KBM-7 (cell line): ENCODE measurements around the gene ANK3.
A peak's percentile ranks its signal among the peaks of the same experiment; 100 is the strongest.
"Not testable (repeated sequence)": the region's sequence is repeated elsewhere in the genome, so short reads cannot be mapped to it uniquely, and the experiment has no call there.

ENCODE experiments used
- DNase-seq: peaks from one replicate; pipeline ENCODE4 v3.0.0-alpha.2; 2015
- in situ Hi-C: fragments of 300-500 bp; cut with MboI; formaldehyde crosslinking; loops from 2 replicates; pipeline ENCODE4 v1.14.3; 2020; ENCODE audit warnings: low sequenced_read_pairs, low pct_unique_long_range_greater_than_20kb, mixed read lengths

ANK3 gene

GRCh38 chr10:60042914-60043313 is 346.8 kb downstream of the ANK3 start:
- in situ Hi-C loops: loop anchor here (25.0 kb wide), 1 partner anchor 406 kb away; no protein-coding TSS in a partner anchor
- DNase-seq: no peak

DNA sequence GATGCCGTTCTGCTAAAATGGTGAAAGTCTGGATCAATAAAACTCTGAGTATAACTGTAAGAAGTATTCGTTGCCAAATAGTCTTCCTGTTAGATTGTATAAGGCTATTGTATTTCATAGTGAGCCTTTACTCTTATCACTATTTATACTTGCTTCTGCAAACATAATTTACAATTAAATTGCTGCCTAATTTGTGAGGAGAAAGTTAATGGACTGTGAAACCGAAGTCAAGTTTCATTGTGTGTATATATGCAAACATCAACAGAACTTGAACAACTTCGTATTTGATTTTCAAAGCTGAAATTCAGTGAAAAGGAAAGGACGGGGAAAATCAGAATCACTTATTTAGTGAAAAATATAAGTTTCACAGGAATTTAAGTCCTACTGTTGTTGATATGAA is 347.4 kb downstream of the ANK3 start:
- DNase-seq: no peak
- in situ Hi-C loops: loop anchor here (25.0 kb wide), 1 partner anchor 405 kb away; no protein-coding TSS in a partner anchor

DNA sequence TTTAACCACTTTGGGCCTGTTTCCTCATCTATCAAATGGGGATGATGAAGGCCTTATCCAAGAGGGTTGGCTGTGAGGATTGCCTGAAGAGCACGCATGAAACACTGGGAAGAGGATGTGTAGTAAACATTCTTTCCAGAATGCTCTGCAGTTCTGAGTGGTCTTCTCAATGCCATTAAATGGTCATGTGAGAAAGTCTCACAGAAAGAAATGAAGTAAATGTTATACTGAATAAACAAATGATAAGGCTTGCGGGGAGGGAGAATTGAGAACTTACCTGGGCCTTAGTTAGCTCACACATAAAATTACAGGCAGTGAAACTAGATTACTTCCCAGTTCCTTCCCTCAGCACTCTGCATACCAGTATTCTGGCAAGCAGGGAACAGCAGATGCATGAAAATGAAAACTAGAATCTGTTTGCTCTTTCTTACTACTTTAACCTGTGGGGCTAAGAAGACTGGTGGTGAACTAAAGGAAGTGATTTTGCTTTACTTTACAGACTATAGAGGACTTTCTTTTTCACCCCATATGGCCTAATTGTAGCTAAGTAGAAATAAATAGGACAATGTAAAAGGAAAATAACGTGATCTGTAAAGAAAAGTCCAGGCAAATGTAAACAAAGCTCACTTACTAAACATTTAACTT is 348.1 kb downstream of the ANK3 start:
- DNase-seq: no peak
- in situ Hi-C loops: loop anchor here (25.0 kb wide), 1 partner anchor 404 kb away; no protein-coding TSS in a partner anchor

DNA sequence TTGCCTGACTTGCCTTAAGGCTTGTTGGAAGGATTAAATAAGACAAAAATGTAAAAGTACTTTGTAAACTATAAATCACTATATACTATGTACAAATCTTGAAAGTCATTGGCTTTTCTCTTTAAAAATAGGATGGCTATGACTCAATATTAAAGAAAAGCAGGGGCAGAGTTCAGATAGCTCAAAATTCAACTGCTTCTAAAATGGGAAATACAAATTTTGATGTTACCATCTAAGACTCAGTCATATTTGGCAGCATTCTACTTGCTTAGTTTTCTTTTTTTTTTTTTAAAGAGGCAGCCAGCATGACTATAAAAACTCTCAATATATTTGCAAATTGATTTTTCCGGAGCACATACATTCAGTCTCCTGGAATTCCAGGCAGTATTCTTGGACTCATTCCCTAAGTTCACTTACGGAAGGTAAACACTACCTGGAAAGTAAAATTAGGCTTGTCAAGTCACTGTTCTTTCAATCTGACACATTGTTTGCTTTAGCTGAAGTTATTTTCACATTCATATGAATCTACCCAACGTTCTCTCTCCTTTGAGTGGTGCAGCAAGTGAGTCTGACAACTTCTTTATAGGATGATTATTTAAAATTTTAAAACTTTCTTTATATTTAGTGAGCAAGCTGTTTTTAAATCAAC is 349.5 kb downstream of the ANK3 start:
- in situ Hi-C loops: loop anchor here (25.0 kb wide), 1 partner anchor 403 kb away; no protein-coding TSS in a partner anchor
- no peak for DNase-seq

DNA sequence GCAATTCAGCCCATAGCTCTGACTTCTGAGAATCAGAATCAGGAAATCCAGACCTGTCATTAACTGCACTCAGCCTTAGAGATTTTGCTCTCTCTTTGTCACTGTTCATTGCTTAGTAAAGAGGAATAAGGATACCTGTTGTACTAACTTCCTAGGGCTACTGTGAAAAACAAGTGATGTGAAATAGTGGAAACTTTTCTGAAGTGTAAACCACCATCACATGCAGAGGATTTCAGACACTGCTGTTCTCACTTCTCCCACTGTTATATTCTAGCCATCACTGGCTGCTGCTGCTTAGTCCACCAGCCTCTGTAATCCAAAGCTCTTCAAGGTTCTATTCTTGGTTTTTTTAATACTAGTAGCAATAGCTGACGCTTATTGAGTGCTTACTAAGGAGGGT is 353.7 kb downstream of the ANK3 start:
- no peak for DNase-seq
- in situ Hi-C loops: loop anchor here (25.0 kb wide), 1 partner anchor 399 kb away; no protein-coding TSS in a partner anchor

DNA sequence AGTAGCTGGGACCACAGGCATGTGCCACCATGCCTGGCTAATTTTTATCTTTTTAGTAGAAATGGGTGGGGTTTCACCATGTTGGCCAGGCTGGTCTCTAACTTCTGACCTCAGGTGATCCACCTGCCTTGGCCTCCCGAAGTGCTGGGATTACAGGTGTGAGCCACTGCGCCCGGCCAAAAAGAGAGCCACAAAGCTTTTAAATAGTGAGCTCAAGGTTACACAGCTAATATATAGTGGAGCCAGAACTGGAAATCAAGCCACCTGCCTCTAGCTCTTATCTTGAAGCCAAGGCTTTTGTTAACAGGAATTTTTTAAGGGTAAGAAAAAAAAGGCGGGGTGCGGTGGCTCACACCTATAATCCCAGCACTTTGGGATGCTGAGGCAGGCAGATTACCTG is 354.3 kb downstream of the ANK3 start:
- in situ Hi-C loops: loop anchor here (25.0 kb wide), 1 partner anchor 398 kb away; no protein-coding TSS in a partner anchor
- DNase-seq: not testable (repeated sequence)

DNA sequence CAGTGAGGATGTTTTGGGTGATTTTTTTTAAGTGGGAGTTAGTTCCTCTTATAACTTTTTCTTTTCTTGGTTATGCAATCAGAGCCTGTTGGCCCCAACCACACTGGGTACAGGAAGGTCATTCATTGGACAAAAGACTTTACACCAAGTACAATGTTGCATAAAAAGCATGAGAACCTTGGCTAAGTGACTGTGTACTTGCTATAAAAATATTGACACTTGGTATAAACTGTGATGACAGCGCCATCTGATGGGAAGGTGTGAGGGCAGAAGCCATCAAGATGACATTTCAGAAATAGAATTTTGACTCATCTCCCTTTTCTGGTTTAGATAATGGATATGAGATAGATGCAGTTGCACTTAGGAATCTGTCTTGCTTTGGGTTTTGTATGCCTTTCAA is 357.0 kb downstream of the ANK3 start:
- in situ Hi-C loops: loop anchor here (25.0 kb wide), 1 partner anchor 395 kb away; no protein-coding TSS in a partner anchor
- DNase-seq: peak; percentile 72

GRCh38 chr10:60031664-60032063 is 358.0 kb downstream of the ANK3 start:
- in situ Hi-C loops: loop anchor here (25.0 kb wide), 1 partner anchor 394 kb away; no protein-coding TSS in a partner anchor
- peak; percentile 27 for DNase-seq

DNA sequence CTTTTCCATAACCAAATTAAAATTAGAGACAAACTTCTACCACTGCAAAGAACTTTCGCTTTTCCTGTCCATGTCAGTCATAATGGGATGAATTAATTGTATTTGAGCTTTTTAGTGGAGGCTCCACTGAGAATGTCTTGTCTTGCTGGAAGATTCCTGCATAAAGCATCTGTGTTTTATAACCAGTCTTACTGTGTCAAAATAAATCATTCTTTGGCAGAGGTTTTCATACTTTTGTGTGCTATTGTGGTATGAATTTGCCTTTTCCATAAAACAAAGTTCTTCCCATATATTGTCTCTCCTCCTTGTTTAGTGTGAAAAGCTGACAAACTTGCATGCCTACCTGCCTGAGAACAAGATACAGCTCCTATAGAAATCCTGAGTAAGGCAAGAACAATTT is 358.5 kb downstream of the ANK3 start:
- no peak for DNase-seq
- in situ Hi-C loops: loop anchor here (25.0 kb wide), 1 partner anchor 394 kb away; no protein-coding TSS in a partner anchor

DNA sequence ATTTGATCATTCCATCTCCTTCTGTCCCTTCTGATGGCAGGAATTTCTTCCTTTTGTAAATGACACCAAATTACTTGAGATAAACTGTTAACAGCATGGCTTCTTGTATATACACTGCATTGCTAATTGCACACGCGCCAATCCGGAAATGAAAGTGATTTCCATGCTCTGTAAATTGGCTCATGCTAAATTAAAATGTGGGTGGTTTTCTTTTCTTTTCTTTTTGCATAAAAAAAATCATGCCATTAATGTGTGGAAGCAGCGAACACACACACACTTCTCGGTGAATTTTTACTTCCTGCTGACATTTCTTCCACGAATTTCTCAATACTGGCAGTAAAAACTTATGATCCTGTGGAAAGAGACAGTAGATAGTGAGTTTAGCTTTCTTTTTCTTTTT is 360.2 kb downstream of the ANK3 start:
- no peak for DNase-seq

DNA sequence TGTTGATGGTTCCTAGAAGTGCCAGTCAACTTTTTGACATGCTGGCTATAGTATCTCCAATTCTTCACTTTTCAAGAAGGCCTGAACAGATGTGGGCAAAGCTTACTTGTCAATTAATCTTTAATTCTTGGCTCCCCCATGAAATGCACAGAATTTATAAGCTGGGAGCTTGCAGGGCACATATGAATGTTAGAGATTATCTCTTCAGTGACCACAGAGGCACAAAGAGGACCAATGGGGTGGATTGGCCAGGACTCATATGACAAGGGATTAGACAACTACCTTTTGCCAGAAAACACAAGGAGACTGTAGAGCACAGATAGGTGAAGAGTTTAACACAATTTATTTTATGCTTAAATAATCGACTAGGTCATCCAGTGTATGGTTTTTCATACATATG is 361.6 kb downstream of the ANK3 start:
- in situ Hi-C loops: loop anchor here (25.0 kb wide), 1 partner anchor 391 kb away; no protein-coding TSS in a partner anchor

More for the DNA sequence above, 360.2 kb downstream of the ANK3 start:
- in situ Hi-C loops: loop anchor here (25.0 kb wide), 1 partner anchor 392 kb away; no protein-coding TSS in a partner anchor

DNA sequence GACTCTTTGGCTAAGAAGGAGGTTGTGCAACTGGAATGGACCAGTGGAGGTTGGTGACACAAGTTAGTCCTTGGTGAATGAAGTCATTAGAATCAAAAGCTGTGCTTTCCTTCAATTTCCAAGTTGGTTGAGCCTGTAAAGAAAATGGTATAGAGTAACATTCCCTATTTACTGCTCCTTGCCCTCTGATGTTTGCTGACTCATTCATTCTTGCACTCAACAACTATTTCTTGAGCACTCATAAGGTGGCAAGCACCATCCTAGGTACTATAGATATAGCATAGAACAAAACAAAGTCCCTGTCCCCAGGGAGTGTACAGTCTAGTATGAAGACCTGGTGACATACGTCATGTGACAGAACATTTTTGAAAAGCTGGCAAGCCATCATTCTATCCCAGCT is 364.4 kb downstream of the ANK3 start:
- DNase-seq: no peak
- in situ Hi-C loops: loop anchor here (25.0 kb wide), 1 partner anchor 388 kb away; no protein-coding TSS in a partner anchor

More for the DNA sequence above, 361.6 kb downstream of the ANK3 start:
- no peak for DNase-seq

GRCh38 chr10:60024506-60024905 is 365.2 kb downstream of the ANK3 start:
- in situ Hi-C loops: no loop called here

GRCh38 chr10:60023155-60023877 is 366.4 kb downstream of the ANK3 start:
- in situ Hi-C loops: no loop called here

More at GRCh38 chr10:60024506-60024905, 365.2 kb downstream of the ANK3 start:
- no peak for DNase-seq

GRCh38 chr10:60021361-60021760 is 368.3 kb downstream of the ANK3 start:
- no peak for DNase-seq
- in situ Hi-C loops: no loop called here

More at GRCh38 chr10:60023155-60023877, 366.4 kb downstream of the ANK3 start:
- no peak for DNase-seq

DNA sequence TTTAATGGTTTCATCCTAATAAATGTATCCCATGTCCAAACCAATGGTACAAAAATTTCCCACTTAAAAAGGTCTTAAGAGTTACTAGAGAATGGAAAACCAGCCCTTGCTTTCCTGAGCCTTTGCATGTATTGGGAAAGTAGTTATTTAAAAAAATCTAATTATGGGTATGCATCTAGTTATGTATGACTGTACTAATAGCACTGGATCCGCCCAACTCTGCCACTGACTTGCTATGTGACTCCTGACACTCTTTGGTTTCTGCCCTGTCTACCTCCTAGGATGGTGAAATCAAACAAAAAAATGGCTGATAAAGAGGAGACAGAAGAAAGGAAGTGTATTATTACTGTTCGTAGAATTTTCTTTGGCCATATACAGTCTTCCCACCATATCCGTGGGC is 372.9 kb downstream of the ANK3 start:
- in situ Hi-C loops: no loop called here
- no peak for DNase-seq

DNA sequence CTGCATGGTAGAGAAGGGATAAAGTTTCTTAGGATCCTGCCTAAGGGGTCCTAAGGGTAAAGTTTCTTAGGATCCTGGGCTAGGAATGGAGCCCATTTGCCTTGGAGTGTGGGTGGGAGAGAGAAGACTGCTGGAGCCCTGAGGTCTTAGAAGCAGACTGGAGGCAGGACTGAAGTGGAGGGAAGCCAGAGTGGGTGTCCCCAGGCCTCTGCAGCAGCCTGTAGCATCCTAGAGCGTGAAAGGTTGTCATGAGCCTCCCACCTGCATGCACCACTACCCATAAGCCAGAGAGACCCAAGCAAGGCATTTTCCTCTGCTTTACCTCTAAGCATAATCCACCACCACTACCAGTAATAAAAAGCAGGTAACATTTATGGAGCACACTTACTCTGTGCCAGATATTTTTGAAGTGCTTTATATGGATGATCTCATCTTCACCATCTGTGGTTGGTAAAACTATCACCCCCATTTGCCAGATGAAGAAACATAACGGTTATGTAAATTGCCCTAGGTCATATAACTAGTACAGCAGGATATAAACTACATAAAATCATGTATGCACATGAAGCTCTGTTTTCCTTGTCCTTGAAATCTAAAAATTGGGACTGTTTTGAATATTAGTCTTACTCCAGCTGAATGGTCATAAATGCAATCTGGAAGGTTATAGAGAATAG is 379.8 kb downstream of the ANK3 start:
- DNase-seq: no peak
- in situ Hi-C loops: no loop called here

DNA sequence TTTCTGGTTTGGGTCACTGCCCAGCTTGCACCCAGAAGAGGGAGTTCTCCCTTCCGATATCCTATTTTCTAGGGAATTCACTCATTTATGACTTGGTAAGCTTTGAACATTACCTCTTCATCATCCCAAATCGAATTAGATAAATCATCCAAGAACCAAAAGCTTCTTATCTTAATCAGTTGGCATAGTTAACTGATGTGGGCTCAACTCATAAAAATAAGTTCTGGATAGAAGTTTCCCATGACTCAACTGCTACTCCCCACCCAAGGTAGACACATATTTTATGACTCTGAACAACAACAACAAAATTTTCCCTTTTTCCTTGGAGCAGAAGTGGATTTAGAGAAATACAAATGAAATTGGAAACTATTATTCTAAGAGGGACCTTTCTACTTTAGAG is 380.4 kb downstream of the ANK3 start:
- DNase-seq: no peak
- in situ Hi-C loops: no loop called here

GRCh38 chr10:60008816-60009215 is 380.9 kb downstream of the ANK3 start:
- DNase-seq: no peak
- in situ Hi-C loops: no loop called here
